HG02840 (cell line): ENCODE results near the gene PPP1R13B.
"Not testable (repeated sequence)": the region's sequence is repeated elsewhere in the genome, so short reads cannot be mapped to it uniquely, and the experiment has no call there.

Experiments
- ATAC-seq: cut with Tn5 transposase; IDR thresholded peaks from one replicate; pipeline ENCODE4 v1.9.1; 2021; ENCODE audit warnings: mild to moderate bottlenecking, moderate library complexity, moderate number of reproducible peaks; ENCODE audit not compliant: unreplicated experiment, low FRiP score

PPP1R13B gene

GRCh38 chr14:103803661-103804060 is 43.7 kb downstream of the PPP1R13B start:
- no peak for ATAC-seq

- no peak for ATAC-seq
These were observed 45.0 kb downstream of the PPP1R13B start for GRCh38 chr14:103802356-103802755.

- no peak for ATAC-seq
These were observed 45.9 kb downstream of the PPP1R13B start for GRCh38 chr14:103801459-103801858.

- ATAC-seq = not testable (repeated sequence)
These were observed 54.2 kb downstream of the PPP1R13B start for GRCh38 chr14:103793192-103793591.

GRCh38 chr14:103788086-103788485 is 59.3 kb downstream of the PPP1R13B start:
- ATAC-seq = no peak

GRCh38 chr14:103782376-103782775 is 65.0 kb downstream of the PPP1R13B start:
- ATAC-seq = no peak

- not testable (repeated sequence) for ATAC-seq
These were observed 71.1 kb downstream of the PPP1R13B start for GRCh38 chr14:103776319-103776718.

- ATAC-seq = no peak
These were observed 71.9 kb downstream of the PPP1R13B start for GRCh38 chr14:103775506-103775905.

- no peak for ATAC-seq
These were observed 73.9 kb downstream of the PPP1R13B start for GRCh38 chr14:103773521-103773920.

GRCh38 chr14:103772078-103772712 is 75.2 kb downstream of the PPP1R13B start:
- no peak for ATAC-seq

- no peak for ATAC-seq
These were observed 76.5 kb downstream of the PPP1R13B start for GRCh38 chr14:103770902-103771301.

- no peak for ATAC-seq
These were observed 76.9 kb downstream of the PPP1R13B start for GRCh38 chr14:103770500-103770899.

GRCh38 chr14:103767336-103767894 is 80.0 kb downstream of the PPP1R13B start:
- no peak for ATAC-seq

- no peak for ATAC-seq
These were observed 81.8 kb downstream of the PPP1R13B start for GRCh38 chr14:103765526-103765925.

- ATAC-seq = peak; percentile 95
These were observed 83.5 kb downstream of the PPP1R13B start for GRCh38 chr14:103763730-103764488.

GRCh38 chr14:103762541-103762940 is 84.8 kb downstream of the PPP1R13B start:
- no peak for ATAC-seq

- ATAC-seq = no peak
These were observed 85.3 kb downstream of the PPP1R13B start for GRCh38 chr14:103762036-103762435.

GRCh38 chr14:103758059-103758776 is 89.2 kb downstream of the PPP1R13B start:
- ATAC-seq = no peak

- ATAC-seq = no peak
These were observed 92.3 kb downstream of the PPP1R13B start for GRCh38 chr14:103755060-103755459.

- no peak for ATAC-seq
These were observed 93.6 kb downstream of the PPP1R13B start for GRCh38 chr14:103753774-103754173.

GRCh38 chr14:103749860-103750259 is 97.5 kb downstream of the PPP1R13B start:
- no peak for ATAC-seq
